Measurements from ENCODE around the gene FBXW7.

FBXW7 gene

GRCh38 chr4:152372444-152372843 lies 163.4 kb downstream of the FBXW7 start:
- TF ChIP-seq ZNF404 (tag by site-specific recombination; IDR thresholded peaks at IDR 0.05) (no peak), ZNF184 (tag by site-specific recombination; IDR thresholded peaks at IDR 0.05) (no peak), ZNF785 (tag by site-specific recombination; IDR thresholded peaks at IDR 0.05) (no peak), SP2 (tag by site-specific recombination; IDR thresholded peaks at IDR 0.05) (no peak), ZNF362 (tag by site-specific recombination; IDR thresholded peaks at IDR 0.05) (no peak), ZSCAN4 (tag by site-specific recombination; IDR thresholded peaks at IDR 0.05) (no peak), ZNF529 (tag by site-specific recombination; IDR thresholded peaks at IDR 0.05; ENCODE audit: insufficient replicate concordance) (no peak), SP7 (tag by site-specific recombination; IDR thresholded peaks at IDR 0.05) (no peak), BCL11A (tag by site-specific recombination; IDR thresholded peaks at IDR 0.05; ENCODE audit: low read depth) (no peak), ZXDB (tag by site-specific recombination; IDR thresholded peaks at IDR 0.05) (no peak), KLF10 (tag by site-specific recombination; IDR thresholded peaks at IDR 0.05) (no peak), ZNF624 (tag by site-specific recombination; IDR thresholded peaks at IDR 0.05) (no peak), ZNF521 (tag by site-specific recombination; IDR thresholded peaks at IDR 0.05) (no peak)
- H3K36me3 ChIP-seq (ENCODE audit: control insufficient read depth in 2 of 2, insufficient read depth in 1 of 2, low read length in 2 of 2) = no peaks in the 10 kb centered on the region
- H3K4me1 ChIP-seq (ENCODE audit: control insufficient read depth, insufficient read depth, low read length) = no peaks in the 10 kb centered on the region
- ChIA-PET POLR2A (no interaction called here), CTCF (interaction anchor here (0.6 kb wide), 1 partner anchor 1010 kb away, joined by 4 read pairs; no protein-coding TSS in a partner anchor)
- H3K27ac ChIP-seq (ENCODE audit: extremely low read depth, low read depth, low read length) = no peak overlapping the region
- H3K9me3 ChIP-seq (ENCODE audit: control insufficient read depth, insufficient read depth, low read depth, low read length) = no peaks in the 10 kb centered on the region
- H3K4me3 ChIP-seq (ENCODE audit: low read depth, low read length) = no peak overlapping the region

- H3K4me3 ChIP-seq (ENCODE audit: low read depth, low read length) = no peak overlapping the region
- no peaks in the 10 kb centered on the region for H3K36me3 ChIP-seq (ENCODE audit: control insufficient read depth in 2 of 2, insufficient read depth in 1 of 2, low read length in 2 of 2)
- TF ChIP-seq TRIM28 (IDR thresholded peaks at IDR 0.05; ENCODE audit: borderline replicate concordance, low read length) (no peak), BCL6B (tag by site-specific recombination; IDR thresholded peaks at IDR 0.05) (0 out of 2 replicates have a peak, but pooled peaks have one; percentile 38), ZNF654 (tag by site-specific recombination; IDR thresholded peaks at IDR 0.05; ENCODE audit: low read depth) (peak; percentile 14; the same call in 1 of the 2 replicates)
- no peaks in the 10 kb centered on the region for H3K9me3 ChIP-seq (ENCODE audit: control insufficient read depth, insufficient read depth, low read depth, low read length)
- no peak overlapping the region for H3K27ac ChIP-seq (ENCODE audit: extremely low read depth, low read depth, low read length)
- ChIA-PET CTCF (interaction anchor here (0.6 to 1.3 kb wide), 5 partner anchors 10 to 454 kb away, joined by 3 to 4 read pairs (median 3); no protein-coding TSS in a partner anchor), POLR2A (no interaction called here)
- no peaks in the 10 kb centered on the region for H3K4me1 ChIP-seq (ENCODE audit: control insufficient read depth, insufficient read depth, low read length)
Observed at GRCh38 chr4:152369902-152370295, 166.0 kb downstream of the FBXW7 start.

GRCh38 chr4:152369203-152369901 lies 166.5 kb downstream of the FBXW7 start:
- Histone ChIP-seq H3K36me3 (ENCODE audit: control insufficient read depth in 2 of 2, insufficient read depth in 1 of 2, low read length in 2 of 2) (no peaks in the 10 kb centered on the region), H3K27ac (ENCODE audit: extremely low read depth, low read depth, low read length) (no peak overlapping the region), H3K4me3 (ENCODE audit: low read depth, low read length) (no peak overlapping the region), H3K4me1 (ENCODE audit: control insufficient read depth, insufficient read depth, low read length) (no peaks in the 10 kb centered on the region), H3K9me3 (ENCODE audit: control insufficient read depth, insufficient read depth, low read depth, low read length) (no peaks in the 10 kb centered on the region)
- CTCF ChIA-PET = interaction anchor here (0.6 to 1.3 kb wide), 5 partner anchors 10 to 527 kb away, joined by 3 to 4 read pairs (median 3); no protein-coding TSS in a partner anchor
- POLR2A ChIA-PET = no interaction called here
- no peak for TF ChIP-seq SCRT2 (tag by site-specific recombination; IDR thresholded peaks at IDR 0.05)
- no peak for TF ChIP-seq ZNF654 (tag by site-specific recombination; IDR thresholded peaks at IDR 0.05; ENCODE audit: low read depth)
- no peak for TF ChIP-seq PRDM6 (tag by site-specific recombination; IDR thresholded peaks at IDR 0.05)
- no peak for TF ChIP-seq ZNF37A (tag by site-specific recombination; IDR thresholded peaks at IDR 0.05)
- no peak for TF ChIP-seq ZNF366 (tag by site-specific recombination; conservative IDR thresholded peaks at IDR 0.05)
- no peak for TF ChIP-seq ZNF610 (tag by site-specific recombination; IDR thresholded peaks at IDR 0.05; ENCODE audit: borderline replicate concordance)
- no peak for TF ChIP-seq KLF1 (tag by site-specific recombination; IDR thresholded peaks at IDR 0.05)
- no peak for TF ChIP-seq ZNF19 (tag by site-specific recombination; IDR thresholded peaks at IDR 0.05; ENCODE audit: low read depth)
- no peak for TF ChIP-seq ZBTB20 (tag by site-specific recombination; IDR thresholded peaks at IDR 0.05)
